HUDEP-2 (cell line): Measurements from ENCODE around the gene SARDH.
"Not testable (repeated sequence)": the region's sequence is repeated elsewhere in the genome, so short reads cannot be mapped to it uniquely, and the experiment has no call there.

Experiments used
- DNase-seq, 76 experiments: peaks; one replicate each; lab custom pipeline; 2025; ENCODE audit not compliant: unreplicated experiment in 76 of 76; lab: John Stamatoyannopoulos, UW

Gene SARDH

GRCh38 chr9:133636902-133637301 lies 101.2 kb downstream of the SARDH start:
- no peak for DNase-seq

GRCh38 chr9:133635533-133636531 lies 102.3 kb downstream of the SARDH start, which contains the start of gene DBH:
DBH (plus strand) TSS chr9:133636363; CDS start chr9:133636372, 9 bp downstream.
- no peak for DNase-seq

GRCh38 chr9:133635098-133635497 lies 103.1 kb downstream of the SARDH start:
- DNase-seq, result no peak

- no peak for DNase-seq
Observed at GRCh38 chr9:133634081-133634691, 104.0 kb downstream of the SARDH start.

- no peak for DNase-seq
Observed at GRCh38 chr9:133633681-133634080, 104.5 kb downstream of the SARDH start.

GRCh38 chr9:133632806-133633680 lies 105.1 kb downstream of the SARDH start:
- no peak for DNase-seq

GRCh38 chr9:133631111-133631510 lies 107.0 kb downstream of the SARDH start:
- DNase-seq, result no peak

GRCh38 chr9:133629221-133630110 lies 108.7 kb downstream of the SARDH start:
- no peak for DNase-seq

GRCh38 chr9:133628766-133629165 lies 109.4 kb downstream of the SARDH start:
- no peak for DNase-seq

- no peak for DNase-seq
Observed at GRCh38 chr9:133627341-133627740, 110.8 kb downstream of the SARDH start.

GRCh38 chr9:133626008-133626407 lies 112.1 kb downstream of the SARDH start:
- DNase-seq, result not testable (repeated sequence)

- DNase-seq, result no peak
Observed at GRCh38 chr9:133622555-133622954, 115.6 kb downstream of the SARDH start.

- no peak for DNase-seq
Observed at GRCh38 chr9:133621725-133622267, 116.4 kb downstream of the SARDH start.

GRCh38 chr9:133619791-133620190 lies 118.4 kb downstream of the SARDH start:
- DNase-seq, result no peak

GRCh38 chr9:133618726-133619125 lies 119.4 kb downstream of the SARDH start:
- no peak for DNase-seq

- DNase-seq, result no peak
Observed at GRCh38 chr9:133616643-133617405, 121.3 kb downstream of the SARDH start.

GRCh38 chr9:133615606-133616188 lies 122.5 kb downstream of the SARDH start:
- no peak for DNase-seq

- no peak for DNase-seq
Observed at GRCh38 chr9:133615186-133615585, 123.0 kb downstream of the SARDH start.
